ENCODE results near the gene SLC12A7. TPM values are rescaled to one million over a fixed set of nuclear protein-coding genes. Genes with fewer than 3 reads are reported as not detected.

Gene SLC12A7
- total RNA-seq, 1 experiment from 2014 or later: 48.2 TPM

DNA sequence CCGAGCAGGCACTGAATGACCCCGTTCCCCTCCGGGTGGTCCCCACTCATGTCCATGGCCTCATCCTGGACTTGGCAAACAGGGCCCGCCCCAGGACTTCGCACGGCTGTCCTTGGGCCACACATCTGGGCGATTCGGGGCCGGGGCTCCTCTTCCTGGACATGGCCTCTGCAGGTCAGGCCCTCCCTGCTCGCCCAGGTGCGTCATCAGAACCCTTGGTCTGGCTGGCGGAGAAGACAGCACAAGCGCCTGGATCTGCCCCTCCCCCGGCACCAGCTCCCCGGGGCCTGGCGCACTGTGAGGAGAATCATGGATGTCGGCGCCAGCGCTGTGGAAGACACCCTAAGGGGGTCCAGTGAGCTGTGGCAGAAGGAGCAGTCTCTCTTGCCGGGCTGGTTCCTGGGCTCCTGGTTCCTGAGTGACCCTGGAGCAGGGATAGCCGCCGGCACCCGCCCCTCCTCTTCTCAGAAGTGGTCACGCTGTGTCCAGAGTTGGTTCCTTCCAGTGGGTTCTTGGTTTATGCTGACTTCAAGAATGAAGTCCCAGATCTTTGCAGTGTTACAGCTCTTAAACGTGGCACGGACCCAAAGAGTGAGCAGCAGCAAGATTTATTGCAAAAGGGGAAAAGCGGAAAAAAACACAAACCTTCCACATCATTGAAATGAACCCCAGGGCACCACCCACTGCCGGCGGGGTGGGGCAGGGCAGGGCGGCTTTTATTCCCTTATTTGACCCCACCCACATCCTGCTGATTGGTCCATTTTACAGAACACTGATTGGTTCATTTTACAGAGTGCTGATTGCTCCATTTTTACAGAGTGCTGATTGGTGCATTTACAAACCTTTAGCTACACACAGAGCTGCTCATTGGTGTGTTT is 25.9 kb upstream of the SLC12A7 start:
- Histone ChIP-seq H3K36me3 (ENCODE audit: low read depth, low read length) (no peaks in the 10 kb centered on the region), H2AFZ (ENCODE audit: low read length) (no peak overlapping the region), H3K9me3 (ENCODE audit: low read length) (no peaks in the 10 kb centered on the region), H3K9ac (ENCODE audit: low read length) (no peak overlapping the region), H3F3A (ENCODE audit: low read length, unreplicated experiment) (no peaks in the 10 kb centered on the region), H3K9me2 (replicated peaks; ENCODE audit: low read length) (no peaks in the 10 kb centered on the region), H3K79me2 (ENCODE audit: low read length) (no peaks in the 10 kb centered on the region), H3K27ac (ENCODE audit: low read length) (no peak overlapping the region), H3K4me3 (ENCODE audit: low read length) (no peak overlapping the region), H3K27me3 (ENCODE audit: low read length) (no peaks in the 10 kb centered on the region), H4K20me1 (ENCODE audit: low read length) (no peaks in the 10 kb centered on the region), H3K4me1 (ENCODE audit: insufficient read depth, low read length) (peaks cover 9% of the 10 kb centered on the region; the same call in 1 of the 2 replicates), H3K4me2 (ENCODE audit: low read length) (no peak overlapping the region)
- no TSS peak for BruUV-seq (replicated peaks)
- ATAC-seq: no peak
- DNase-seq: peak; percentile 8
- intact Hi-C loops (cut with micrococcal nuclease): no loop called here
- ChIA-PET CTCF (no interaction called here), POLR2A (ENCODE audit: unreplicated experiment) (no interaction called here)
- TF ChIP-seq EZH2 (IDR thresholded peaks at IDR 0.05; ENCODE audit: low read length, unreplicated experiment) (no peak), EZH2phosphoT487 (IDR thresholded peaks at IDR 0.05; ENCODE audit: borderline replicate concordance, low read length) (no peak)
- TF ChIP-seq, protein P1, sequence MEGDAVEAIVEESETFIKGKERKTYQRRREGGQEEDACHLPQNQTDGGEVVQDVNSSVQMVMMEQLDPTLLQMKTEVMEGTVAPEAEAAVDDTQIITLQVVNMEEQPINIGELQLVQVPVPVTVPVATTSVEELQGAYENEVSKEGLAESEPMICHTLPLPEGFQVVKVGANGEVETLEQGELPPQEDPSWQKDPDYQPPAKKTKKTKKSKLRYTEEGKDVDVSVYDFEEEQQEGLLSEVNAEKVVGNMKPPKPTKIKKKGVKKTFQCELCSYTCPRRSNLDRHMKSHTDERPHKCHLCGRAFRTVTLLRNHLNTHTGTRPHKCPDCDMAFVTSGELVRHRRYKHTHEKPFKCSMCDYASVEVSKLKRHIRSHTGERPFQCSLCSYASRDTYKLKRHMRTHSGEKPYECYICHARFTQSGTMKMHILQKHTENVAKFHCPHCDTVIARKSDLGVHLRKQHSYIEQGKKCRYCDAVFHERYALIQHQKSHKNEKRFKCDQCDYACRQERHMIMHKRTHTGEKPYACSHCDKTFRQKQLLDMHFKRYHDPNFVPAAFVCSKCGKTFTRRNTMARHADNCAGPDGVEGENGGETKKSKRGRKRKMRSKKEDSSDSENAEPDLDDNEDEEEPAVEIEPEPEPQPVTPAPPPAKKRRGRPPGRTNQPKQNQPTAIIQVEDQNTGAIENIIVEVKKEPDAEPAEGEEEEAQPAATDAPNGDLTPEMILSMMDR (conservative IDR thresholded peaks at IDR 0.05; ENCODE audit: low read depth, low read length): no peak

DNA sequence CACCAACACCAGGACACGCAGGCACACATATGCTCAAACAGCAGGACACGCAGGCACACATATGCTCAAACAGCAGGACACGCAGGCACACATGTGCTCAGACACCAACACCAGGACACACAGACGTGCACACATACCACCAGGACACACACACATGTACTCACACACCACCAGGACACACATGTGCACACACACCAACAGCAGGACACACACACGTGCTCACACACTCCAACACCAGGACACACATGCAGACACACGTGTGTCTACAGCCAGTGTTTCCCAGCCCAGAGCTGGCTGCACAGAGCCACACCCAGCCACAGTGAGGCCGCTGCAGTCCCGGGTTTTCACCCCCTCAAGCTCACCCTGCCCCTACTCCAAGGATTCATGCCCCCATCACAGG is 25.0 kb upstream of the SLC12A7 start:
- no TSS peak for BruUV-seq (replicated peaks)
- H3K4me3 ChIP-seq (ENCODE audit: low read length): no peak overlapping the region
- DNase-seq (no peak), ATAC-seq (no peak)
- no peak overlapping the region for H3K9ac ChIP-seq (ENCODE audit: low read length)
- no peaks in the 10 kb centered on the region for H3K9me3 ChIP-seq (ENCODE audit: low read length)
- ChIA-PET CTCF (no interaction called here), POLR2A (ENCODE audit: unreplicated experiment) (no interaction called here)
- no peaks in the 10 kb centered on the region for H3F3A ChIP-seq (ENCODE audit: low read length, unreplicated experiment)
- H4K20me1 ChIP-seq (ENCODE audit: low read length): no peaks in the 10 kb centered on the region
- peaks cover 9% of the 10 kb centered on the region; the same call in 1 of the 2 replicates for H3K4me1 ChIP-seq (ENCODE audit: insufficient read depth, low read length)
- H3K27me3 ChIP-seq (ENCODE audit: low read length): no peaks in the 10 kb centered on the region
- intact Hi-C loops (cut with micrococcal nuclease): no loop called here
- no peaks in the 10 kb centered on the region for H3K36me3 ChIP-seq (ENCODE audit: low read depth, low read length)
- H2AFZ ChIP-seq (ENCODE audit: low read length): no peak overlapping the region
- H3K4me2 ChIP-seq (ENCODE audit: low read length): no peak overlapping the region
- no peak for TF ChIP-seq EZH2 (IDR thresholded peaks at IDR 0.05; ENCODE audit: low read length, unreplicated experiment)
- TF ChIP-seq EZH2phosphoT487 (IDR thresholded peaks at IDR 0.05; ENCODE audit: borderline replicate concordance, low read length): no peak
- TF ChIP-seq, protein P1 (conservative IDR thresholded peaks at IDR 0.05; ENCODE audit: low read depth, low read length): no peak
- no peak overlapping the region for H3K27ac ChIP-seq (ENCODE audit: low read length)
- H3K9me2 ChIP-seq (replicated peaks; ENCODE audit: low read length): no peaks in the 10 kb centered on the region
- no peaks in the 10 kb centered on the region for H3K79me2 ChIP-seq (ENCODE audit: low read length)

Measured in PC-3 (cell line).